AG04449 (cell line): Measurements from ENCODE around the gene BTBD2.

Source experiments
- CTCF ChIA-PET: fragments of 350-600 bp; formaldehyde crosslinking; extraction: SDS; loops from one replicate; lab custom pipeline; 2021; ENCODE audit warnings: antibody characterized with exemption; lab: Yijun Ruan, JAX
- POLR2A ChIA-PET: fragments of 400-600, 350-600 bp; formaldehyde crosslinking; extraction: SDS; loops from one replicate; lab custom pipeline; 2020; ENCODE audit warnings: antibody characterized with exemption, inconsistent platforms; lab: Yijun Ruan, JAX
- DNase-seq: peaks from one replicate; pipeline ENCODE4 v3.0.0-alpha.2; 2010; ENCODE audit warnings: low read depth, low spot score
- H3K4me3 ChIP-seq: 2 replicates; pipeline ENCODE4 v1.5.1; 2011; ENCODE audit warnings: low read depth, mild to moderate bottlenecking, control low read depth, low read length
- TF ChIP-seq, protein P1 (sequence below): IDR thresholded peaks from one replicate; pipeline ENCODE4 v1.5.1; 2011; ENCODE audit warnings: mild to moderate bottlenecking, moderate library complexity, low read length, control low read depth, inconsistent platforms; ENCODE audit not compliant: insufficient read depth; ENCODE audit errors: missing control alignments

The BTBD2 gene

DNA sequence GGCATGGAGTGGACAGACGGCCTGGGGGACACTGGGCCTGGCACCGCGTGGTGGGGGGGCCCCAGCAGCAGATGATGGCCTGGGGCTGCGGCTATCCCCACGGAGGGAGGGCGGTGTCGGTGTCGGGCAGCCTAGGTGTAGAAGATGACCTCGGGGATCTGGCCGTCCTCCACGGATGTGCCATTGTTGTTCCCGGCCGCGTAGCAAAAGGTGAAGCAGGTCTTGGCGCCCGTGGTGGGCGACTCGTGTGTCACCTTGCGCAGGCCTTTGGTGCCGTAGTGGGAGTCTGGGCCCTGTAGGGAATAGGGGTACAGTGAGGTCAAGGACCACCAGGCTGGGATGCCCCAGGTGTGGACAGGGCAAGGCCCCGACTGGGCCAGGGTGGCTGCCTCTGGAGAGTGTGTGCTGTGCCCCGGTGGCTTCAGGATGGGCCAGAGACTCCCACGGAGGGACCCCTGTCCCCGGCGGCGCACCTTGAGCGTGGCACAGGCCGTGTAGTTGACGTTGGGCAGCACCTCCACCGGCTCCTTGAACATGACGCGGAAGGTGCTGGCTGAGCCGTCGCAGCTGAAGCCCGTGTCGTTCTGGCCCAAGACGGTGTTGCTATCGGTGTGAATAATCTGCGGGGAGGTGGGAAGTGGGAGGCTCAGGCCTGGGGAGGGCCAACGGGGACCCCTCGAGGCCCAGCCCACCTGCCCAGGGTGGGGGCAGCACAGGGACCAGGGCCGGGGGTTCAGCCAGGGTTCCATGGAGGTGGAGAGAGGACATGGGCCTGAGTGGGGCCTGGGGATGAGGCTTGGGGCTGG, 29.0 kb downstream of the BTBD2 start:
- H3K4me3 ChIP-seq: no peak overlapping the region
- TF ChIP-seq, protein P1, sequence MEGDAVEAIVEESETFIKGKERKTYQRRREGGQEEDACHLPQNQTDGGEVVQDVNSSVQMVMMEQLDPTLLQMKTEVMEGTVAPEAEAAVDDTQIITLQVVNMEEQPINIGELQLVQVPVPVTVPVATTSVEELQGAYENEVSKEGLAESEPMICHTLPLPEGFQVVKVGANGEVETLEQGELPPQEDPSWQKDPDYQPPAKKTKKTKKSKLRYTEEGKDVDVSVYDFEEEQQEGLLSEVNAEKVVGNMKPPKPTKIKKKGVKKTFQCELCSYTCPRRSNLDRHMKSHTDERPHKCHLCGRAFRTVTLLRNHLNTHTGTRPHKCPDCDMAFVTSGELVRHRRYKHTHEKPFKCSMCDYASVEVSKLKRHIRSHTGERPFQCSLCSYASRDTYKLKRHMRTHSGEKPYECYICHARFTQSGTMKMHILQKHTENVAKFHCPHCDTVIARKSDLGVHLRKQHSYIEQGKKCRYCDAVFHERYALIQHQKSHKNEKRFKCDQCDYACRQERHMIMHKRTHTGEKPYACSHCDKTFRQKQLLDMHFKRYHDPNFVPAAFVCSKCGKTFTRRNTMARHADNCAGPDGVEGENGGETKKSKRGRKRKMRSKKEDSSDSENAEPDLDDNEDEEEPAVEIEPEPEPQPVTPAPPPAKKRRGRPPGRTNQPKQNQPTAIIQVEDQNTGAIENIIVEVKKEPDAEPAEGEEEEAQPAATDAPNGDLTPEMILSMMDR: no peak
- ChIA-PET POLR2A (no interaction called here), CTCF (no interaction called here)
- no peak for DNase-seq

DNA sequence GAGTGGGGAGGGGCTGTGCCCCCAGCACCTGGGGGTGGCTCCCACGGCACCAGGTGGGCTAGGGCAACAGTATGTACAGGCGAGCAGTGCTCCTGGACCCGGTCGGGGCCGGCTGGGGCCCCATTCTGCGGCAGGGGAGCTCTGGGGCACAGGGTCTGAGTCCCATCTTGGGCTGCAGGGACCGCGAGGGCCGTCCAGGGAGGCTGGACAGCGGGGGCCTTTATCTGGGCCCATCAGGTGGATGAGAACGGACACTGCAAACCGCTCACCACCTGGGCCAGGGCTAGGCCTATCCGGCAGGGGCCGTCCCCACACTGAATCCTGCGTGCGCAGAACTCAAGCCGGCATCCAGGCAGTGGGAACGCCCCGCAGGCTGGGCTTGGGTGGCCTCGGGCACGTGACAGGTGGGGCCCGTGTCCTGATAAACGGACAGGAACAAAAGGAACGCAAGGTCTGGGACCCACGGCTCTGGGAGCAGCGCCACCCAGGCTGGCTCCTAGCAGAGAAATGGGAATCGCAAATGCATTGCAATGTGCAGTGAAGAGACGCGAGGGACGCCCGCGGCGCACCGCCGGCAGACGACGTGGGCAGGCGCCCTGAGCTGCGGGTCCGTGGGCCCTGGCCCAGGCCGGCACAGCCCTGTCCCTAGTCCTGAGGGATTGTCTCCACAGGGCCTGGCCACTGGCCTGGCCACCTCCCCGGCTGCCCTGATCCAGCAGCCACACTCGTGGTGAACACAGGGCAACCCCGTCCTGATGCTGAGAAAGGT, 29.7 kb downstream of the BTBD2 start:
- DNase-seq: no peak
- ChIA-PET POLR2A (no interaction called here), CTCF (no interaction called here)
- TF ChIP-seq, protein P1: no peak
- H3K4me3 ChIP-seq: no peak overlapping the region

DNA sequence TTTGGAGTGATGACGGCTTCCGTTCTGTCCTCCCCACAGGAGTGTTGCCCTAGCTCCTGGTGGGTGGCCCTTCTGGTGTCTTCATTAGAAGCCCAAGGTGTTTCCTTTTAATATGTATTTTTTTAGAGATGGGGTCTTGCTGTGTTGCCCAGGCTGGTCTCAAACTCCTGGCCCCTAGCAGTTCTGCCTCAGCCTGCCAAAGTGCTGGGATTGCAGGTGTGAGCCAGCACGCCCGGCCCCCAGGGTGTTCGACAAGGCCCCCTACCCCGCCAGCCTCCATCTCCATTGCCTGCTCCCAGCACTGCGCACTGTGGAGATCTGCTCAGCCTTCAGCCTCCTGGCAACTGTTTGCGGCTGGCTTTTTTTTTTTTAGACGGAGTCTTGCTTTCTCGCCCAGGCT, 31.2 kb downstream of the BTBD2 start:
- CTCF ChIA-PET: no interaction called here
- POLR2A ChIA-PET: no interaction called here
- TF ChIP-seq, protein P1: no peak
- DNase-seq: no peak
- H3K4me3 ChIP-seq: no peak overlapping the region

DNA sequence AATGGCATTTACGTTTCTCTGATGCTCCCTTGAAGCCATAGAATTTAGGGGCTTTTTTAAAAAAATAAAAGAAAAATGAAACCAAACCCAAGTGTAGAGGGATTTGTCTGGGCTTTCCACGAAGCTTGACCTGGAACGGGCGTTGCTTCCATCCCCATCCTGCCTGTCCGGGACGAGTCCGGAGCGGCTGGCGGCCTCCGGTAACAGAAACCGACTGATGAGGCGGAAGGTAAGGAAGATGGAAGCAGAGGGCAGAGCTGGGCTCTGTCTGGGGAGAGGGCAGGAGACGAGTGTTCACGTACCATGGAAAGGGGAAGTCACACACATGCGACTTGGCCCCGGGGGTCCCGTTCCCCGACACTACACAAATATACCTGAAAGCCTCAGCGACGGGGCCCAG, 34.3 kb downstream of the BTBD2 start:
- CTCF ChIA-PET: interaction anchor here (1.2 kb wide), 1 partner anchor 15 kb away, joined by 3 read pairs; no protein-coding TSS in a partner anchor
- POLR2A ChIA-PET: no interaction called here
- TF ChIP-seq, protein P1: no peak
- no peak for DNase-seq
- no peak overlapping the region for H3K4me3 ChIP-seq

DNA sequence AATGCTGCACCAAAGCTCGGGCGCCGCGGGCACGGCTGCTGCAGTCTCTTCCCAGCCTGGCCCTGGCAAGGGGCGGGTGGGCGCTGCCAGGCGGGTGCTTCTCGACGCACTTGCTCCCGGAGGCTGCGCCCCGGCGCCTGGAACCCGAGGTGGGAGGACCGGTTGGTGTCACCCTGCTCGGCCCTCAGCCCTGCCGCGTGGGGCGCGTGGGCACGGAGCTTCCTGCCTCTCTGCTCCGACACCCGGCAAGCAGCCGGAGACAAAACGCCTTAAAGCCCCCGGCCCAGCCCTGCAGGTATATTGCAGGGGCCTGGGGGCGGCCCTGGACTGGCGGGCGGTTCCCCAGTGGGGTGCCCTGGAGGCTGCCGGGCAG, 34.7 kb downstream of the BTBD2 start:
- DNase-seq: no peak
- ChIA-PET CTCF (interaction anchor here (1.2 kb wide), 1 partner anchor 16 kb away, joined by 3 read pairs; no protein-coding TSS in a partner anchor), POLR2A (no interaction called here)
- TF ChIP-seq, protein P1: no peak
- no peak overlapping the region for H3K4me3 ChIP-seq

DNA sequence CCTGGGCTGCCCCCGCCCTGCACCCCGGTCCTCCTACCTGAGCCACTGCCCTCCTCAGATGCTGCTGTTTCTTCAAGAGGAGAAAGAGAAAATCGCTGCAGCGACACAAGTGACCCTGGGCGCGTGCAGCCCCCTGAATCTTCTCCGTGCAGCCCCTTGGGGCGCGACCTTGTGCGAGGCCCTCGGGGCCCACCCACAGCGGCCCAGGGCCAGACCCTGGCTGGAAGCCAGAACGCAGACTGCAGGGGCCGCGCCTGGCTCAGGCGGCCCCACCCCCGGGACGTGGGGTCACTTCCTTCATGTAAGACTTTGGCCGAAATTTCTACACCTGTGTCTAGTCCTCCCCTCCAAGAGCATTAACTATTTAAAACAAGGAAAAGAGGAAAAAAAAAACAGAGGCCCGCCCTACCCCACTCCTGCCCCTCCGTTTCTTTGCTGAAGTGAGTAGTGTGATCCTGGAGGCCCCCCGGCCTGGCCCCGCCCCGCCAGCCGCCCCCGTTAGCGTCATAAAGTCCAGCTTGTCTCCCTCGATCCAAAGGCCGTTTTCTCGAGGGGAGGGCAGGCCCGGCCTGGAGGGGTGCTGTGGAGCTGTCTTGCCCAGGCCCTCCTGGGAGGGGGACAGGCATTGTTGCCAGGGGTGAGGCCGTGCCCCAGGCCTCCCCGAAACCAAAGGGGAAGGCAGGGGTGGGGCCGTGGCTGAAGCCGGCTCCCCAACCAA, 35.3 kb downstream of the BTBD2 start:
- no peak for DNase-seq
- ChIA-PET POLR2A (no interaction called here), CTCF (no interaction called here)

More for the DNA sequence above, 35.3 kb downstream of the BTBD2 start:
- H3K4me3 ChIP-seq: no peak overlapping the region
- TF ChIP-seq, protein P1: no peak
